Measurements from ENCODE around the gene PTER.

PTER gene

DNA sequence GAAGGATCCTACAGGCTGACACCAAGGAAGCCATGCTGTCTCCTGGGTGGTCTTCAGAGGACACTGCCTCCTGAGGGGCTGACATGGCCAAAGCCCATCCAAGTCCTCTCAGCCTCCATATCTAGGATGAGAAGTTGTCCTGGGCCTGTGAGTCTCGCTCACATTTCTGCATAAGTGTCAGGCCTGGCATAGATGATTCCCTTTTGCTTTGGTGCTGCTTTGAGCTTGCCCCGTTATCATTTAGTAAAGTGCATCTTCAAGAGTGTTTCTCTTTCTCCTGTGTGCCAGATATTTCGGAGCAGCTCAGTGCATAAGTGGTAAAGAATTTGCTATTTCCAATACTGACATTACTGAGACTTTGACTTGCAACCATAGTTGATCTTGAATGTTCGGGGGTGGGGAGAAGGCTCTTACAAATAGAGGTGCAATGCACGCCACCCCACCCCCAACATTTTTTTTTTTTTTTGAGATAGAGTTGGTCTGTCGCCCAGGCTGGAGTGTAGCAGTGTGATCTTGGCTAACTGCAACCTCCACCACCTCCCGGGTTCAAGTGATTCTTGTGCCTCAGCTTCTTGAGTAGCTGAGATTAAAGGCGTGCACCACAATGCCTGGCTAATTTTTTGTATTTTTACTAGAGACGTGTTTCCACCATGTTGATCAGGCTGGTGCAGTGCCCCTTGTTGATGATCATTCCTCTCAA is 9.1 kb downstream of the PTER start:
- Histone ChIP-seq H3F3A (ENCODE audit: insufficient read depth, low read length) (no peaks in the 10 kb centered on the region), H4K20me1 (ENCODE audit: insufficient read depth, low read length) (no peaks in the 10 kb centered on the region), H3K27ac (ENCODE audit: low read length) (no peak overlapping the region), H3K79me2 (ENCODE audit: low read length) (peaks cover 17% of the 10 kb centered on the region), H3K4me3 (ENCODE audit: low read length) (no peak overlapping the region), H3K4me1 (ENCODE audit: low read length) (no peaks in the 10 kb centered on the region), H3K9me2 (replicated peaks; ENCODE audit: insufficient read depth, low read length) (no peaks in the 10 kb centered on the region), H3K27me3 (replicated peaks; ENCODE audit: insufficient read depth, low read length) (no peaks in the 10 kb centered on the region), H3K36me3 (replicated peaks; ENCODE audit: insufficient read depth, low read length) (no peaks in the 10 kb centered on the region), H3K4me2 (ENCODE audit: low read depth, low read length) (no peak overlapping the region), H3K9ac (ENCODE audit: low read length) (no peak overlapping the region), H2AFZ (ENCODE audit: low read length) (no peak overlapping the region), H3K9me3 (replicated peaks; ENCODE audit: insufficient read depth, low read length) (no peaks in the 10 kb centered on the region)
- no peak for DNase-seq
- TF ChIP-seq, protein P1, sequence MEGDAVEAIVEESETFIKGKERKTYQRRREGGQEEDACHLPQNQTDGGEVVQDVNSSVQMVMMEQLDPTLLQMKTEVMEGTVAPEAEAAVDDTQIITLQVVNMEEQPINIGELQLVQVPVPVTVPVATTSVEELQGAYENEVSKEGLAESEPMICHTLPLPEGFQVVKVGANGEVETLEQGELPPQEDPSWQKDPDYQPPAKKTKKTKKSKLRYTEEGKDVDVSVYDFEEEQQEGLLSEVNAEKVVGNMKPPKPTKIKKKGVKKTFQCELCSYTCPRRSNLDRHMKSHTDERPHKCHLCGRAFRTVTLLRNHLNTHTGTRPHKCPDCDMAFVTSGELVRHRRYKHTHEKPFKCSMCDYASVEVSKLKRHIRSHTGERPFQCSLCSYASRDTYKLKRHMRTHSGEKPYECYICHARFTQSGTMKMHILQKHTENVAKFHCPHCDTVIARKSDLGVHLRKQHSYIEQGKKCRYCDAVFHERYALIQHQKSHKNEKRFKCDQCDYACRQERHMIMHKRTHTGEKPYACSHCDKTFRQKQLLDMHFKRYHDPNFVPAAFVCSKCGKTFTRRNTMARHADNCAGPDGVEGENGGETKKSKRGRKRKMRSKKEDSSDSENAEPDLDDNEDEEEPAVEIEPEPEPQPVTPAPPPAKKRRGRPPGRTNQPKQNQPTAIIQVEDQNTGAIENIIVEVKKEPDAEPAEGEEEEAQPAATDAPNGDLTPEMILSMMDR (IDR thresholded peaks at IDR 0.05; ENCODE audit: low read length) = no peak
- TF ChIP-seq EZH2phosphoT487 (IDR thresholded peaks at IDR 0.05; ENCODE audit: low read length) (no peak), EZH2 (optimal IDR thresholded peaks at IDR 0.05; ENCODE audit: low read depth, low read length) (no peak)

DNA sequence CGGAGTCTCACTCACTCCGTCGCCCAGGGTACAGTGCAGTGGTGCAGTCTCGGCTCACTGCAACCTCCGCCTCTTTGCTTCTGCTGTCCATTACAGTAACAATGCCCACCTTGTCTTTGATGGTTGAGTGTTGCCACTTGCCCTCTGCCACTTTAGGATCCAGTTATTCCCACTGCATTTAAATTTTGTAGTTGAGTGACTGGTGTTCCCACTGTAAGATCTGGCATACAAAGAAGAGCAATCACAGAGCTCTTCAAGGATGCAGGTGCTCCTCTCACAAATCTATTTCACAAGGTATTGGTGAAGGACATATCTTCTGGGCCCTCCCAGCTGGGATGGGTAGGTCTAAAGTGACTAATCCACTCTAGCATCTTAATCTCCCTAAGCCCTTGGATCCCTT is 12.6 kb downstream of the PTER start:
- no peak overlapping the region for H3K27ac ChIP-seq (ENCODE audit: low read length)
- no peaks in the 10 kb centered on the region for H3K9me2 ChIP-seq (replicated peaks; ENCODE audit: insufficient read depth, low read length)
- no peaks in the 10 kb centered on the region for H3K27me3 ChIP-seq (replicated peaks; ENCODE audit: insufficient read depth, low read length)
- H3K36me3 ChIP-seq (replicated peaks; ENCODE audit: insufficient read depth, low read length) = no peaks in the 10 kb centered on the region
- H3K4me3 ChIP-seq (ENCODE audit: low read length) = no peak overlapping the region
- no peaks in the 10 kb centered on the region for H3F3A ChIP-seq (ENCODE audit: insufficient read depth, low read length)
- DNase-seq = no peak
- no peak overlapping the region for H2AFZ ChIP-seq (ENCODE audit: low read length)
- no peaks in the 10 kb centered on the region for H4K20me1 ChIP-seq (ENCODE audit: insufficient read depth, low read length)
- H3K9me3 ChIP-seq (replicated peaks; ENCODE audit: insufficient read depth, low read length) = no peaks in the 10 kb centered on the region
- no peak overlapping the region for H3K4me2 ChIP-seq (ENCODE audit: low read depth, low read length)
- no peaks in the 10 kb centered on the region for H3K4me1 ChIP-seq (ENCODE audit: low read length)
- H3K79me2 ChIP-seq (ENCODE audit: low read length) = peaks cover 3% of the 10 kb centered on the region; the same call in 1 of the 2 replicates
- H3K9ac ChIP-seq (ENCODE audit: low read length) = no peak overlapping the region
- TF ChIP-seq EZH2 (optimal IDR thresholded peaks at IDR 0.05; ENCODE audit: low read depth, low read length) = no peak
- TF ChIP-seq, protein P1 (IDR thresholded peaks at IDR 0.05; ENCODE audit: low read length) = no peak

DNA sequence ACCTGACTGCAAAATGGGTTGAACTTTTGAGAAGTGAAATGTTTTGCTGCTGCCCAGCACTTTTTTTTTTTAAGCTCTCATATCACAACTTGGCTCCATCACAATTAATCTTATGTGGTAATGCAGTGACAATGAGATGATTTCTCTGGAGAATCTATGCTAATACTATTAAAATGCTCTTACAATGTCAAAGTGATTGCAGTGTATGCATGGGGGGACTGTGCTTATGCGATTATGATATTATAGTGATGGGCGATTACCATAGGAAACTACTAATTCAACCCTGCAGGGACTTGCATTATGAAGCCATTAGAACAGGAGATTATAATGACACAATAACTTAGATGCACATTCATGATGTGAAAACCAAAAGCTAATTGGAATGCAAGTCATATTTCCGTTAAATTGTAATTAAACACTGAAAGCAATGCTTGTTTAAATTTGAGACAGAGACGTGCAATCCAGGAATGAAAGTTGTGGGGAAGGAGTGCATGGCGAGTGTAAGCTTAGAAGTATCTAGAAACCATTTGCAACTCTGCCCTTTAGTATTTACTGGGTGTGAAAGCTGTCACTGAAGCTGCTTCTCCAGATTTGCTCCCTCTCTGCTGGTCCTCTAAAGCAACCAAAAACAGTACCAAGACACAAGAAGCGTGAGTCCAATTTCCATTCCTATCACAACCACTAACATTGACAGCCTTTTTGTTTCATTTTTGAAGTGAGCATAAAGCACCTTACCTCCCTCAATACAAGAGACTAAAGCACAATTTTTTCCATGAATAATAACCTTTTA is 21.6 kb downstream of the PTER start:
- Histone ChIP-seq H3K27ac (ENCODE audit: low read length) (no peak overlapping the region), H2AFZ (ENCODE audit: low read length) (no peak overlapping the region)

More for the DNA sequence above, 21.6 kb downstream of the PTER start:
- Histone ChIP-seq H4K20me1 (ENCODE audit: insufficient read depth, low read length) (no peaks in the 10 kb centered on the region), H3K9me2 (replicated peaks; ENCODE audit: insufficient read depth, low read length) (no peaks in the 10 kb centered on the region), H3K9ac (ENCODE audit: low read length) (no peak overlapping the region), H3K4me2 (ENCODE audit: low read depth, low read length) (no peak overlapping the region), H3F3A (ENCODE audit: insufficient read depth, low read length) (no peaks in the 10 kb centered on the region), H3K79me2 (ENCODE audit: low read length) (no peaks in the 10 kb centered on the region), H3K4me1 (ENCODE audit: low read length) (no peaks in the 10 kb centered on the region), H3K36me3 (replicated peaks; ENCODE audit: insufficient read depth, low read length) (no peaks in the 10 kb centered on the region), H3K4me3 (ENCODE audit: low read length) (no peak overlapping the region), H3K27me3 (replicated peaks; ENCODE audit: insufficient read depth, low read length) (no peaks in the 10 kb centered on the region), H3K9me3 (replicated peaks; ENCODE audit: insufficient read depth, low read length) (no peaks in the 10 kb centered on the region)
- TF ChIP-seq, protein P1 (IDR thresholded peaks at IDR 0.05; ENCODE audit: low read length) = no peak
- TF ChIP-seq EZH2phosphoT487 (IDR thresholded peaks at IDR 0.05; ENCODE audit: low read length) (no peak), EZH2 (optimal IDR thresholded peaks at IDR 0.05; ENCODE audit: low read depth, low read length) (no peak)
- DNase-seq = no peak
